KMS-11 (cell line): ENCODE measurements around the gene OLFML1.

ENCODE experiments used
- H2AFZ ChIP-seq: fragments of 200-600 bp; sonication (generic); 2 replicates; pipeline ENCODE4 v1.6.1; 2016; ENCODE audit warnings: antibody characterized with exemption, mixed run types, low read depth
- H3K27ac ChIP-seq: fragments of 200-600 bp; sonication (generic); 2 replicates; pipeline ENCODE4 v1.6.1; 2016; ENCODE audit warnings: mild to moderate bottlenecking, mixed run types
- H3K27me3 ChIP-seq: fragments of 200-600 bp; sonication (generic); 2 replicates; pipeline ENCODE4 v1.6.1; 2017; ENCODE audit warnings: mild to moderate bottlenecking, low read depth, mixed run types, moderate library complexity; ENCODE audit not compliant: insufficient read depth
- H3K36me3 ChIP-seq: fragments of 200-600 bp; sonication (generic); 2 replicates; pipeline ENCODE4 v1.6.1; 2017; ENCODE audit warnings: mild to moderate bottlenecking, mixed run types; ENCODE audit not compliant: insufficient read depth
- H3K4me1 ChIP-seq: fragments of 200-600 bp; sonication (generic); 2 replicates; pipeline ENCODE4 v1.6.1; 2016; ENCODE audit warnings: mild to moderate bottlenecking, low read depth, mixed run types; ENCODE audit not compliant: poor library complexity, severe bottlenecking
- H3K4me2 ChIP-seq: fragments of 200-600 bp; sonication (generic); 2 replicates; pipeline ENCODE4 v1.7.0; 2016; ENCODE audit warnings: mild to moderate bottlenecking, mixed run types
- H3K4me3 ChIP-seq: fragments of 200-600 bp; sonication (generic); IDR thresholded peaks from 2 replicates; pipeline ENCODE4 v1.6.1; 2017; ENCODE audit warnings: low read depth, low read length, mixed read lengths; ENCODE audit not compliant: insufficient read depth
- H3K79me2 ChIP-seq: fragments of 200-600 bp; sonication (generic); 2 replicates; pipeline ENCODE4 v1.6.1; 2016; ENCODE audit warnings: low read depth, mixed run types; ENCODE audit not compliant: insufficient read depth
- H3K9ac ChIP-seq: fragments of 200-600 bp; sonication (generic); 2 replicates; pipeline ENCODE4 v1.6.1; 2016; ENCODE audit warnings: mild to moderate bottlenecking, mixed run types
- H4K20me1 ChIP-seq: fragments of 200-600 bp; sonication (generic); 2 replicates; pipeline ENCODE4 v1.6.1; 2016; ENCODE audit warnings: mild to moderate bottlenecking, mixed run types; ENCODE audit not compliant: insufficient read depth
- TF ChIP-seq, protein P1 (sequence below): fragments of 200-600 bp; sonication (generic); conservative IDR thresholded peaks from 2 replicates; pipeline ENCODE4 v1.6.1; 2017; ENCODE audit warnings: low read depth, mild to moderate bottlenecking, antibody characterized with exemption, low read length, moderate library complexity, mixed read lengths

OLFML1 gene

DNA sequence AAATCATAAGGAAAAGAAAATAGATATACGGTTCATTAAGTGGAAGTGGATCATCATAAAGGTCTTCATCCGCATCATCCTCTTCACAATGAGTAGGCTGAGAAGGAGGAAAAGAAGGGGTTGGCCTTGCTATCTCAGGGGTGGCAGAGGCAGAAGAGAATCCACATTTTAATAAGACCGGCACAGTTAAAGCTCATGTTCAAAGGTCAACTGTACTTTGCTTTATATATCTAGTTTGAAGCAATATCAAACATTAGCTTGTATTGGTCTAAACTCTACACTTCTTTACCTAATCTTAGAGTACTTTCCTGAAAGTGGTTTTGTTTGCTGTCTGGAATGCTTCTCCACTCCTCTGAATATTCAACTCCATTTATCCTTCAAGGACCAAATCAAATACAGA is 22.8 kb downstream of the OLFML1 start:
- H3K79me2 ChIP-seq: no peaks in the 10 kb centered on the region
- TF ChIP-seq, protein P1, sequence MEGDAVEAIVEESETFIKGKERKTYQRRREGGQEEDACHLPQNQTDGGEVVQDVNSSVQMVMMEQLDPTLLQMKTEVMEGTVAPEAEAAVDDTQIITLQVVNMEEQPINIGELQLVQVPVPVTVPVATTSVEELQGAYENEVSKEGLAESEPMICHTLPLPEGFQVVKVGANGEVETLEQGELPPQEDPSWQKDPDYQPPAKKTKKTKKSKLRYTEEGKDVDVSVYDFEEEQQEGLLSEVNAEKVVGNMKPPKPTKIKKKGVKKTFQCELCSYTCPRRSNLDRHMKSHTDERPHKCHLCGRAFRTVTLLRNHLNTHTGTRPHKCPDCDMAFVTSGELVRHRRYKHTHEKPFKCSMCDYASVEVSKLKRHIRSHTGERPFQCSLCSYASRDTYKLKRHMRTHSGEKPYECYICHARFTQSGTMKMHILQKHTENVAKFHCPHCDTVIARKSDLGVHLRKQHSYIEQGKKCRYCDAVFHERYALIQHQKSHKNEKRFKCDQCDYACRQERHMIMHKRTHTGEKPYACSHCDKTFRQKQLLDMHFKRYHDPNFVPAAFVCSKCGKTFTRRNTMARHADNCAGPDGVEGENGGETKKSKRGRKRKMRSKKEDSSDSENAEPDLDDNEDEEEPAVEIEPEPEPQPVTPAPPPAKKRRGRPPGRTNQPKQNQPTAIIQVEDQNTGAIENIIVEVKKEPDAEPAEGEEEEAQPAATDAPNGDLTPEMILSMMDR: no peak

GRCh38 chr11:7509966-7510365 is 24.7 kb downstream of the OLFML1 start:
- Histone ChIP-seq H3K4me3 (no peak overlapping the region), H3K27ac (no peak overlapping the region), H2AFZ (no peak overlapping the region), H3K79me2 (no peaks in the 10 kb centered on the region; the same call in 1 of the 2 replicates), H3K9ac (no peak overlapping the region), H3K36me3 (no peaks in the 10 kb centered on the region), H3K4me1 (peaks cover 29% of the 10 kb centered on the region), H4K20me1 (no peaks in the 10 kb centered on the region), H3K27me3 (no peaks in the 10 kb centered on the region), H3K4me2 (no peak overlapping the region)
- TF ChIP-seq, protein P1: no peak

More for the DNA sequence above, 22.8 kb downstream of the OLFML1 start:
- Histone ChIP-seq H3K27ac (no peak overlapping the region), H3K4me3 (no peak overlapping the region), H4K20me1 (no peaks in the 10 kb centered on the region), H3K27me3 (no peaks in the 10 kb centered on the region), H3K9ac (no peak overlapping the region), H3K36me3 (no peaks in the 10 kb centered on the region), H2AFZ (no peak overlapping the region), H3K4me1 (peaks cover 21% of the 10 kb centered on the region), H3K4me2 (no peak overlapping the region)

DNA sequence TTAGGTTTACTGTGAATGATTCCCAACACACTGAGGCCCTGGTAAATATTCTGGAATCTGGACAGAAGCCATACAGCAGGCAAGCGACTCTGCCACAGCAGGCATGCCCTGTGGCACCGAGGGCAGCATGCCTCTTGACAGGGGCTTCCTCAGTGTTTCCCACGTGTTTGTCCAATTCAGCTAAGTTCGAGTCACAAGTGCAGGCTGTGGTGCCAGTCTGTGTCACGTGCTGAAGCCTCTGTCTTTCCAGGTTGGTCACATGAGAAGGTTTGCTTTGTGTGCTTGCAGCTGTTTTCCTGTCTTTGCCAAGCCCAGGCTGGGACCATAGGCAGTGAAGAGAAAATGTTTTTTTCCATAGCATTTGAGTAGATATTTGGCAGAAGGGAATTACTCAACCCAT is 26.1 kb downstream of the OLFML1 start:
- Histone ChIP-seq H3K36me3 (no peaks in the 10 kb centered on the region), H3K9ac (peak overlapping the region; percentile 81; the same call in 1 of the 2 replicates), H3K4me2 (peak overlapping the region; percentile 94), H3K4me3 (no peak overlapping the region), H4K20me1 (no peaks in the 10 kb centered on the region), H2AFZ (peak overlapping the region; percentile 28), H3K4me1 (peaks cover 32% of the 10 kb centered on the region), H3K79me2 (no peaks in the 10 kb centered on the region; the same call in 1 of the 2 replicates), H3K27me3 (no peaks in the 10 kb centered on the region), H3K27ac (peak overlapping the region; percentile 93; the same call in 1 of the 2 replicates)
- TF ChIP-seq, protein P1: no peak

- H3K27ac ChIP-seq: peak overlapping the region; percentile 93
Observed at GRCh38 chr11:7512525-7513233, 27.4 kb downstream of the OLFML1 start.

More at GRCh38 chr11:7512525-7513233, 27.4 kb downstream of the OLFML1 start:
- H3K79me2 ChIP-seq: no peaks in the 10 kb centered on the region; the same call in 1 of the 2 replicates
- H2AFZ ChIP-seq: peak overlapping the region; percentile 94
- H3K4me3 ChIP-seq: no peak overlapping the region
- peaks cover 32% of the 10 kb centered on the region for H3K4me1 ChIP-seq
- peak overlapping the region; percentile 94 for H3K4me2 ChIP-seq
- no peaks in the 10 kb centered on the region for H3K36me3 ChIP-seq
- TF ChIP-seq, protein P1: no peak
- H3K9ac ChIP-seq: peak overlapping the region; percentile 81
- H3K27me3 ChIP-seq: no peaks in the 10 kb centered on the region
- H4K20me1 ChIP-seq: no peaks in the 10 kb centered on the region
